ENCODE data around the gene SCAPER. TPM values are rescaled to one million over a fixed set of nuclear protein-coding genes. Genes with fewer than 3 reads are reported as not detected.
"Not testable (repeated sequence)": the region's sequence is repeated elsewhere in the genome, so short reads cannot be mapped to it uniquely, and the experiment has no call there.

The SCAPER gene
- polyA plus RNA-seq, 1 donor from 2014 or later = 77.1 TPM

DNA sequence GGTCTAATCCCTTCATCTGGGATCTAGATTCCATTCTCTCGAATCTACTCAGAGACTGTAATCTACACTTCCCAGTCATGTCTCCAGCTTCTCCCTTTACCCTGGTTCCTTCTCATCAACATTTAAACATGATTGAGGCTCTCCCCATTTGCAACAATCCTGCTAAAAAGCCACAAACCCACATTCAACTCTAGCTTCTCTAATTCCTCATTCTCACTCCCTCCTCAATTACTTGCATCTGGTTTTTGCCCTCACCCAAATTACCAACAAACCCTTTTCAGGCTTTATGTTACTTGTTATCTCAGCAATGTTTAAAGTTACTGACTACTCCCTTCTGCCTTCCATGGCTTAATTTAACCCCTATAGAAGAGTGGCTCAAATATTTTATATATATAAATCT lies 605.4 kb downstream of the SCAPER start:
- Histone ChIP-seq H3K9ac (ENCODE audit: low read length) (no peak overlapping the region), H3K27me3 (ENCODE audit: insufficient read depth, low read depth, low read length) (no peaks in the 10 kb centered on the region), H3K9me2 (ENCODE audit: insufficient read depth, low read length) (no peaks in the 10 kb centered on the region), H2AFZ (ENCODE audit: low read depth, low read length) (no peak overlapping the region), H3K4me3 (ENCODE audit: low read length) (no peak overlapping the region), H3K4me2 (ENCODE audit: low read length) (no peak overlapping the region), H3K79me2 (replicated peaks; ENCODE audit: insufficient read depth, low read length) (peaks cover 18% of the 10 kb centered on the region), H3F3A (ENCODE audit: insufficient read depth, low read length, poor library complexity, severe bottlenecking) (no peaks in the 10 kb centered on the region), H3K9me3 (ENCODE audit: low read length) (no peaks in the 10 kb centered on the region), H3K36me3 (ENCODE audit: insufficient read depth, low read length) (no peaks in the 10 kb centered on the region), H4K20me1 (ENCODE audit: insufficient read depth) (no peaks in the 10 kb centered on the region), H3K27ac (ENCODE audit: low read length) (no peak overlapping the region)
- no peak for TF ChIP-seq SMC3 (conservative IDR thresholded peaks at IDR 0.05; ENCODE audit: poor library complexity)
- no peak for TF ChIP-seq RAD21 (conservative IDR thresholded peaks at IDR 0.05)
- no peak for TF ChIP-seq EZH2 (IDR thresholded peaks at IDR 0.05; ENCODE audit: borderline replicate concordance, insufficient read depth, low read length, poor library complexity, severe bottlenecking)
- TF ChIP-seq, protein P1, sequence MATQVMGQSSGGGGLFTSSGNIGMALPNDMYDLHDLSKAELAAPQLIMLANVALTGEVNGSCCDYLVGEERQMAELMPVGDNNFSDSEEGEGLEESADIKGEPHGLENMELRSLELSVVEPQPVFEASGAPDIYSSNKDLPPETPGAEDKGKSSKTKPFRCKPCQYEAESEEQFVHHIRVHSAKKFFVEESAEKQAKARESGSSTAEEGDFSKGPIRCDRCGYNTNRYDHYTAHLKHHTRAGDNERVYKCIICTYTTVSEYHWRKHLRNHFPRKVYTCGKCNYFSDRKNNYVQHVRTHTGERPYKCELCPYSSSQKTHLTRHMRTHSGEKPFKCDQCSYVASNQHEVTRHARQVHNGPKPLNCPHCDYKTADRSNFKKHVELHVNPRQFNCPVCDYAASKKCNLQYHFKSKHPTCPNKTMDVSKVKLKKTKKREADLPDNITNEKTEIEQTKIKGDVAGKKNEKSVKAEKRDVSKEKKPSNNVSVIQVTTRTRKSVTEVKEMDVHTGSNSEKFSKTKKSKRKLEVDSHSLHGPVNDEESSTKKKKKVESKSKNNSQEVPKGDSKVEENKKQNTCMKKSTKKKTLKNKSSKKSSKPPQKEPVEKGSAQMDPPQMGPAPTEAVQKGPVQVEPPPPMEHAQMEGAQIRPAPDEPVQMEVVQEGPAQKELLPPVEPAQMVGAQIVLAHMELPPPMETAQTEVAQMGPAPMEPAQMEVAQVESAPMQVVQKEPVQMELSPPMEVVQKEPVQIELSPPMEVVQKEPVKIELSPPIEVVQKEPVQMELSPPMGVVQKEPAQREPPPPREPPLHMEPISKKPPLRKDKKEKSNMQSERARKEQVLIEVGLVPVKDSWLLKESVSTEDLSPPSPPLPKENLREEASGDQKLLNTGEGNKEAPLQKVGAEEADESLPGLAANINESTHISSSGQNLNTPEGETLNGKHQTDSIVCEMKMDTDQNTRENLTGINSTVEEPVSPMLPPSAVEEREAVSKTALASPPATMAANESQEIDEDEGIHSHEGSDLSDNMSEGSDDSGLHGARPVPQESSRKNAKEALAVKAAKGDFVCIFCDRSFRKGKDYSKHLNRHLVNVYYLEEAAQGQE (IDR thresholded peaks at IDR 0.05; ENCODE audit: borderline replicate concordance) = no peak
- TF ChIP-seq, protein P2, sequence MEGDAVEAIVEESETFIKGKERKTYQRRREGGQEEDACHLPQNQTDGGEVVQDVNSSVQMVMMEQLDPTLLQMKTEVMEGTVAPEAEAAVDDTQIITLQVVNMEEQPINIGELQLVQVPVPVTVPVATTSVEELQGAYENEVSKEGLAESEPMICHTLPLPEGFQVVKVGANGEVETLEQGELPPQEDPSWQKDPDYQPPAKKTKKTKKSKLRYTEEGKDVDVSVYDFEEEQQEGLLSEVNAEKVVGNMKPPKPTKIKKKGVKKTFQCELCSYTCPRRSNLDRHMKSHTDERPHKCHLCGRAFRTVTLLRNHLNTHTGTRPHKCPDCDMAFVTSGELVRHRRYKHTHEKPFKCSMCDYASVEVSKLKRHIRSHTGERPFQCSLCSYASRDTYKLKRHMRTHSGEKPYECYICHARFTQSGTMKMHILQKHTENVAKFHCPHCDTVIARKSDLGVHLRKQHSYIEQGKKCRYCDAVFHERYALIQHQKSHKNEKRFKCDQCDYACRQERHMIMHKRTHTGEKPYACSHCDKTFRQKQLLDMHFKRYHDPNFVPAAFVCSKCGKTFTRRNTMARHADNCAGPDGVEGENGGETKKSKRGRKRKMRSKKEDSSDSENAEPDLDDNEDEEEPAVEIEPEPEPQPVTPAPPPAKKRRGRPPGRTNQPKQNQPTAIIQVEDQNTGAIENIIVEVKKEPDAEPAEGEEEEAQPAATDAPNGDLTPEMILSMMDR (IDR thresholded peaks at IDR 0.05; ENCODE audit: poor library complexity, severe bottlenecking) = no peak
- TF ChIP-seq POLR2AphosphoS5 (IDR thresholded peaks at IDR 0.05) = no peak
- no peak for TF ChIP-seq TAF1 (IDR thresholded peaks at IDR 0.05; ENCODE audit: low read depth)
- TF ChIP-seq EP300 (conservative IDR thresholded peaks at IDR 0.05; ENCODE audit: poor library complexity, severe bottlenecking) = no peak
- TF ChIP-seq MXI1 (conservative IDR thresholded peaks at IDR 0.05; ENCODE audit: poor library complexity, severe bottlenecking) = no peak

DNA sequence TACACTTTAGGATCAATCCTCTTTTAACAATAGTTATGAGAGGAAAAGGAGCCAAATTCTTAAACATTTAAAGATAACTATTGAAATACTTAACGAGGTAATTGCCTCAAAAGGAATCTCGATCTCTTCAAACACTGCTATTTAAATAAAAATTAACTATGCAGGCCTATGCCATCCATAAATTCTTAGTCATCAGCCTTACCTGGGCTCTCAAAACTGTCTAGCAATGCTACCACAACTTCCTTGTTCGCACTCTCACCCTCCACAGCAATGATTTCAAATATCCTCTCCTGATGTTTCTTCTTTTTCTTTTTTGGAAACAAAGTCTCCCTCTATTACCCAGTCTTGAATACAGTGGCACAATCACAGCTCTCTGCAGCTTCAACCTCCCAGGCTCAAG lies 606.2 kb downstream of the SCAPER start:
- peaks cover 14% of the 10 kb centered on the region for H3K79me2 ChIP-seq (replicated peaks; ENCODE audit: insufficient read depth, low read length)
- no peak for TF ChIP-seq TAF1 (IDR thresholded peaks at IDR 0.05; ENCODE audit: low read depth)
- H4K20me1 ChIP-seq (ENCODE audit: insufficient read depth) = no peaks in the 10 kb centered on the region

DNA sequence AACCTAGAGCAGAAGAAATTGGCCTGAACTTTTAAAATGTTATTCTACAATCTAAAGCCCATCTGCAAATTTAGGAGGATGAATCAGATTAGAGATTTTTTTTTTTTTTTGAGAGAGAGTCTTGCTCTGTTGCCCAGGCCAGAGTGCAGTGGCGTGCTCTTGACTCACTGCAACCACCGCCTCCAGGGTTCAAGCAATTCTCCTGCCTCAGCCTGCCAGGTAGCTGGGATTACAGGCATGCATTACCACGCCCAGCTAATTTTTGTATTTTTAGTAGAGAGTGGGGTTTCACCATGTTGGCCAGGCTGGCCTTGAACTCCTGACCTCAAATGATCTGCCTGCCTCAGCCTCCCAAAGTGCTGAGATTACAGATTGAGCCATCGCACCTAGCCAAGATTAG lies 607.2 kb downstream of the SCAPER start:
- H3K4me2 ChIP-seq (ENCODE audit: low read length) = not testable (repeated sequence)

More for the DNA sequence above, 606.2 kb downstream of the SCAPER start:
- Histone ChIP-seq H3F3A (ENCODE audit: insufficient read depth, low read length, poor library complexity, severe bottlenecking) (no peaks in the 10 kb centered on the region), H3K36me3 (ENCODE audit: insufficient read depth, low read length) (no peaks in the 10 kb centered on the region), H3K27ac (ENCODE audit: low read length) (no peak overlapping the region), H3K4me3 (ENCODE audit: low read length) (no peak overlapping the region), H3K27me3 (ENCODE audit: insufficient read depth, low read depth, low read length) (no peaks in the 10 kb centered on the region), H3K9me3 (ENCODE audit: low read length) (no peaks in the 10 kb centered on the region), H3K4me2 (ENCODE audit: low read length) (no peak overlapping the region), H3K9ac (ENCODE audit: low read length) (no peak overlapping the region), H2AFZ (ENCODE audit: low read depth, low read length) (no peak overlapping the region), H3K9me2 (ENCODE audit: insufficient read depth, low read length) (no peaks in the 10 kb centered on the region)

More for the DNA sequence above, 607.2 kb downstream of the SCAPER start:
- not testable (repeated sequence) for H3K27me3 ChIP-seq (ENCODE audit: insufficient read depth, low read depth, low read length); H3F3A ChIP-seq (ENCODE audit: insufficient read depth, low read length, poor library complexity, severe bottlenecking); H3K9me3 ChIP-seq (ENCODE audit: low read length); H3K4me3 ChIP-seq (ENCODE audit: low read length); H3K36me3 ChIP-seq (ENCODE audit: insufficient read depth, low read length); H3K27ac ChIP-seq (ENCODE audit: low read length); H3K9me2 ChIP-seq (ENCODE audit: insufficient read depth, low read length); H3K79me2 ChIP-seq (replicated peaks; ENCODE audit: insufficient read depth, low read length); H2AFZ ChIP-seq (ENCODE audit: low read depth, low read length); H3K9ac ChIP-seq (ENCODE audit: low read length); H4K20me1 ChIP-seq (ENCODE audit: insufficient read depth)

Small RNA genes lying within 50 kb of the gene (small RNA-seq; reads per million reads assigned to genes)
- gene AC090751.1 (0 reads per million in 3 experiments), gene MIR3713 (0 reads per million in 3 experiments)

Other genes starting within 250 kb of the SCAPER start
- 355 and 400 TPM in 2 replicates for gene RCN2, start 26.4 kb upstream of the SCAPER start, polyA plus RNA-seq
- not detected in 2 replicates for gene PSTPIP1, start 89.8 kb upstream of the SCAPER start, polyA plus RNA-seq
- gene TSPAN3, start 165.8 kb upstream of the SCAPER start, polyA plus RNA-seq = 815 and 857 TPM in 2 replicates